Stimulated activated CD8-positive, alpha-beta memory T cell treated with anti-CD3 and anti-CD28 coated beads, Interleukin-4, amount 100 ng/mL, for 1 hour (primary cell): ENCODE data around the gene CHCHD4.
"Not testable (repeated sequence)": the region's sequence is repeated elsewhere in the genome, so short reads cannot be mapped to it uniquely, and the experiment has no call there.

Source experiments
- DNase-seq, 2 donors: peaks; one replicate each; pipeline ENCODE4 v3.0.0-alpha.2; 2020; ENCODE audit warnings: low read depth in 2 of 2, low spot score in 1 of 2

The CHCHD4 gene

DNA sequence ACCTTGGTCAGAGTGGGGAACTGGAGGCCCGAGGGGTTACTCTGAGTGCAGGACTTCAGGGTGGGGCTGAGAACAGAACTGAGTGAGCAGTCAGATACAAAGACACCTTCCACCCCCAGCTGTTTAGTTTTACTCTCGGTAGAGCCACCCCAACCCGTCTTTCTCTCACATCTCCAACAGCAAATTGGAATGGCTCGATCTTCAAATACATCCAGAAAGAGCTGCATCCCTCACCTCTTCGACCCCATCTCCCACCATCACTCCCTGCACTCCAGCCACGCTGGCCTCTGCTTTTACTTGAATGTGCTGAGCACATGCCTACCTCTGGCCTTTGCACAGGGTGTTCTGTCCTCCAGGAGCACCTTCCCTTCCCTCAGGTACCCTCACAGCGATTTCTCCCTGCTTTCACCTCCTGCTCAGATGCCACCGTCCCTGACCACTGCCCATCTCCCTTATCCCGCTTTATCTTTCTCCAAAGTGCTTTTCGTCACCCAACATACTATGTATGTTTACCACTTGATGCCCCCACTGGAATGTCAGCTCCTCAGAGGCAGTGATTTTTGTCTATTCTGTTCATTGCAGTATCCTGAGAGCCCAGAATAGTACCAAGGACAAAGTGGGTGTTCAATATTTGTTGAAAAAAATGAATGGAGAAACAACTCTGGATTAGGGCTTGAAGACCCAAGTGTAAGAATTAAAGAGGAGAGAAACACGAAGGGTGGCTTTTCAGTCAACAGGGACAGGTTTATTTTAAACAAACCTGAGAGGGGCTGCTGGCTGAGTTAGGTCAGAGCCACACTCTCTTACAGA is 4.4 kb downstream of the CHCHD4 start:
- no peak for DNase-seq

DNA sequence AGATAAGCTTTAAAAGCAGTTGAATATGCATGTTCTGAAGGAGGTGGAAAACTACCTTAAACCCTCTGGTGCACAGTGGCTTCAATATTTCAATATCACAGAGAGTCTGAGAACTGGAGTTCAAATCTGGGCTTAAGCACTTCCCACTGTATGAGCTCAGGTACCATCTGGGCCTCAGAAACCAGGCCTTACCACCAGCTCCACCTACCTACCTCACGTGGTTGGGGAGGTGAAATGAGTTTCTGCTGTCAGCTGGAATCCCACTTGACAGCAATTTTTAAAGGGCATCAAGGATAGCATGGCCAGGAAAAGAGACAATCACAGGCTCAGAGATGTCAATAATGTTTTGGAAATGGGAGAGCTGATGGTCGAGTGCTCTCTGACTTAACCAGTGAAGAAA is 5.0 kb downstream of the CHCHD4 start:
- DNase-seq = no peak

DNA sequence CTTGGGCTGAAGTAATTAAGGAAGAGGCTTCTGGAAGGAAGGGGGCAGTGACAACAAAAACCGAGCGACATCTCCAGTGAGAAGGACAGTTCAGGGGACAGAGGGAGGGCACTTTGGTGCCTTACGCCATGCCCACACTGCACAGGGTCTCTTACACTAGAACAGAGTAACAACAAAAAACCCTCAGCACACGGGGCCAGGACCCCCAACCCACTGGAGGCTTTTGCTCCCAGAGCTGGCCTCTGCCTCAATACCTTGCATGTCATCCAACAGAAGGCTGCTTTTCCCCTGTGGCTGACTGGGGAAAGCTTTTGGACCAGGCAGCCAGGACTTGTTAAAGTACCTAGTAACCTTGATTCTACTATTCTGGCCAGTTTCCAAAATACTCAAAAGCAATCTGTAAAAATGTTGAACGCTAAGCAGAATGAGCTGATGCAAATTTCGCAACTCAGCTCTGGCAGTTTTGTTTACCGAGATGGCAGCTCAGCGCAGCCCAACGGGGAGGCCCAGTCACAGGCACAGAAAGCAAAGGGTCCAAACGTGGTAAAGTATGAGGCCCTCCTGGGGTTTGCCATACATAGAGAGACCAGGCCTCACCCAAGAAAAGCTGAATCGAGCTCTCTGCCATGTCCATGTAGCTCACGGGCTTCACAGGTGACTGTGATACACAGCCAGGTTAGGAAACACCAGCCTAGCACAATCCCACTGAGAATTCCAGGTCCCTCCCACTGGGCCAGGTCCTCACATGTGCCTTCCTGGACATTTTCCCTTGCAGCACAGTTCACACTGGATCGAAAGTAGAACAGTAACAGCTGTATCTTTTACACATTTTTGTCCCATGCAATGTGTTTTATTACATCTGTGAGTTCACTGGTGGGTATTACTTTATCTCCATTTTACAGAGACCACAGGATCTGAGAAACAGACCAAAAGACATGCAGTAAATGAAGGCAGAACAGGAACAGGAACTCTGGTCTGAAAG is 6.0 kb downstream of the CHCHD4 start:
- no peak for DNase-seq

DNA sequence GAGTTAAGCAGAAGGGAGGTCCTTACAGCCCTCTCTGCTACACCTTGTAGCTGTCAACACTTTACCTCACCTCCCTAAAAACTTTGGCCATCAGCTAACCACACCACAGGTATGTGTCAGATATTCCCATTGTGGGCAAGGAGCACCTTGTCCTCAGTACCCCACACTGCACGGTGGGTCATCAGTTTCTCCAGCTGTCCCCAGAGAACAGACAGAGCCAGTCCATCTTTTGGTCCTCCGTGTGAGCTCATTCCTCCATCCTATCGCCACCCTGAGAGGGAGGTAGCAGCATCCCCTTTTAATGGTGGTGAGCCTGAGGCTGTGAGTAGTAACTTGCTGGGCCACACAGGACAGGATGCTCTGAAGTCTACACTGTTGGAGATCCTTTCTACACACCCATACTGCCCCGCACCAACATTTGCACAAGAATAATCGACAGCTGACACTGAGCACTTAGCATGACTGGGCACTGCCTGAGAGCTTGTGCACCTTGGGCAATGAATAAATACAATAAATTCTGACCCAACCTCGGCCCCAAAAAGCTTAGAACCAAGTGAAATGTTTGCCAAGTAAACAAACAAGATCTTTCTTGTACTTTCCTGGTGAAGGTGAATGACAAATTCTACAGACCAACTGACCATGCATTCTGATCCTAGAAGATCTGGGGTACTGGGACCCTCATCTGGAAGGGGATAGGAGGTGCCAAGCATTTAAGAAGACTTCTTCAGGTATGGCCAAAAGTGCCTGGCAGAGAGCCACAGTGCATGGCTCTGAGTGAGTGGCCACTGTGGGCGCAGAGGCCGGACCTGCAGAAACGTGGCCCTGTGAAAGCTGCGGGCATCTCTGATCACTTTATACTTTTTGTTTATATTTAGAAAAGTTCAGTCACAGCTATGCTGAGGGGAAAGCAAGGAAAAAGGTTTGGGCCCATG is 6.9 kb downstream of the CHCHD4 start:
- DNase-seq = no peak

DNA sequence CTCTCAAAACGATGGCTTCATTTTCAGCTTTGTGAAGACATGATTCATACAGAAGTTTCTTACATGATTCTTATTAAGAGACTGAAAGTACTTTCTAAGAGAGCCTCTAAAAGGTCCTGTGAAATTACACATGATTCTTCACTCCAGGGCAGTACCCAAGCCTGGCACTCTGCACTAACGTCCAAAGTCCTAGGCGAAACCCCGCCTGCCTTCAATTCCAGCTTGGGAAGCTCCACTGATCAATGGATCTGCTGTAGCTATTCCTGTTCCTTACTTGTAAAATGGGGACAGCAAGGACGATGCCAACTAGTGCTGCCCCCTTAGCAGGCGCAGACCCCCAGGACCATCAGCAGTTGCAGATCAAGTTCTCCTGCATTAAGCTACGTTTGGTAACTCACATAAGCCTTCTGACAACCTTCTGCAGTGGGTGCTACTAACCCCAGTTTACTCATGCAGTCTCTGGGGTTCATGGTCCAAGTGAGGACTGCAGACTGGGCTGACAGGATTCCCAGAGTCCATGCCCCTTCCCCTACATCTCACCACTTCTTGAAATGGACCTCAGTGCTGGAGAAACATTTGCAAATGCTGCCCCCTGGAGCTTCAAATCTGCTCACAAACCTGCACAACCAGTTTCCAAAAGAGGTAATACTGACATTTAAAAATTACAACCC is 10.6 kb downstream of the CHCHD4 start:
- no peak for DNase-seq

DNA sequence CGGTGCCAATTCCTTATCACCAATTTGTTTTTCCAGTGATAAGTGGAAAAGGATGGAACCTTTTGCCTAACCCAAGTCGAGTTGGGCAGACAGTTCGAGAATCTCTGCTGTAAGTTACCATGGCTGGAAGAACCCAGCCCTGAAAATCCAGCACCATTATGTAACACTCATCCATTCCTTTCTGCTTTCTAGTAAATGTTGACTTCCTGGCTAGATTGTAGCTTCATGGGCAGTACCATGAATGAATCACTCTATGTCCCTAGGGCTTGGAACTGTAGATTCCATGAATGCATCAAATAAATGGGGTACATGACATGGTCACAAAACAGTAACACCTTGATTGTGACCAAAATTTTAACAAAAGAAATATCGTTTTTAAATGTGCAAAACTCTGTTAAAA is 14.0 kb downstream of the CHCHD4 start:
- no peak for DNase-seq

DNA sequence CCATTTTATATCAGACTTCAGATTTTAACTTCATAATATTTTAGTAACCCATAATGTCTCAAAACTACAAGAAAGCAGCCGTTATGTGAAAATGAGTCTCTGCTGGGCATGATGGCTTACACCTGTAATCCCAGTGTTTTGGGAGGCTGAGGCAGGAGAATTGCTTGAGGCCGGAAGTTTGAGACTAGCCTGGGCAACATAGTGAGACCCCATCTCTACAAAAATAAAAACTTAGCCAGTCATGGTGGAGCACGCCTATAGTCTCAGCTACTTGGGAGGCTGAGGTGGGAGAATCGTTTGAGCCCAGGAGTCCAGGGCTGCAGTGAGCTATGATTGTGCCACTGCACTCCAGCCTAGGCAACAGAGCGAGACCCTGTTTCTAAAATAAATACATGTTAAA is 14.8 kb downstream of the CHCHD4 start:
- DNase-seq = not testable (repeated sequence)

DNA sequence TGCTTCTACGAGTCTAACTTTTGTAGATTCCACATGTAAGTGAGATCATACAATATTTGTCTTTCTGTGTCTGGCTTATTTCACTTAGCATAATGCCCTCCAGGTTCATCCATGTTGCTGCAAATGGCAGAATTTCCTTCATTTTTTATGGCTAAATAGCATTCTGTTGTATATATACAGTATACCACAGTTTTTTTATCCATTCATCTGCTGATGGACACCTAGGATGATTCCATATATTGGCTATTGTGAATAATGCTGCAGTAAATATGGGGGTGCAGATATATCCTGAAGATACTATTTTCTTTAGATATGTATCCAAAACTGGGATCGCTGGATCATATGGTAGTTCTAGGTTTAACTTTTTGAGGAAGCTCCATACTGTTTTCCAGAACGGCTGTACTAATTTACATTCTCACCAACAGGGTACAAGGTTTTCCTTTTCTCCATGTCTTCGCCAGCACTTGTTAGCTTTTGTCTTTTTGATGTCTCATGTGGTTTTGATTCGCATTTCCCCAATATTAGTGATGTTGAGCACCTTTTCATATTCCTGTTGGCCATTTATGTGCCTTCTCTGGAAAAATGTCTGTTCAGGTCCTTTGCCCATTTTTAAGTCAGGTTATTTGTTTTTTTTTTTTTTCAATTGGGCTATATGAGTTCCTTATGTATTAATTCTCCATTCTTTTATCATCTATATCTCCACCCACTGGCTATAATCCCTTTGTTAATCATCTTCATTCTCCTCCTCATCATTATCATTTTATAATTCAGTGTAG is 26.9 kb downstream of the CHCHD4 start:
- no peak for DNase-seq

DNA sequence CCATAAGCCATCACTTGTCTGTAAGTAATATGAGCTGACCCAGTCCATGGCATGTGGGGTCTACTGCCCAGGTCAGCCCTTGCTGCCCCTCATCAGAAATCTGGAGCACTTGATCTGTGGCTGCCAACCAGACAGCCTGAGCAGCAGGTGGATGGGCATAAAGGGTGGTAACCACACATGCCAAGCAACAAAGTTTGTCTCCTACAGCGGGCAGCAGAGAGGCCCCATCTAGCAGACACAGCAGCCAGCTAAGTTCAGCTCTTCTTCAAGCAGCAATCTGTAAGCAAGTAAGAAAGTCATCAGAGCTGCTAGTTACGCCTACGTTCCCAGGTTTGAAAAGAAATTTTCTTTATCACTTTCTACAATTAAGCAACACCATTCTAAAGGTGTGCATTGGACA is 27.9 kb downstream of the CHCHD4 start:
- DNase-seq = no peak

DNA sequence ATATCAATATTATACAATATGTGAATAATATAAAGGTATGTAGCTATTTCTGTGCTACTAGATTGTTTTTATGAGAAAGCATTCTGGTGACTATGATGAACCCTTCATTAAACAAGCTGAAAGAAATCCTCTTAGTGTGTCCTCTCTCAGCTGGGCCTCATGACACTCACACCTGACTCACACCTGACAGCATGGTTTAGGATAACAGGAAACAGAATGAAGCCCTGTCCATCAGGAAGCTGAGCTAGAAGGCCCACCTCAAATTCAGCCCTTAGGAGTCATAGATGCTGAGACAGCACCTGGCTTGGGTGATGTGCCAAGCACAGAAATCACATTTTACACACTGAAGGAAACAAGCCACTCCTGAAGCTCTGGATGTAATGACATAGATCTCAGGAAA is 30.8 kb downstream of the CHCHD4 start:
- DNase-seq = no peak

DNA sequence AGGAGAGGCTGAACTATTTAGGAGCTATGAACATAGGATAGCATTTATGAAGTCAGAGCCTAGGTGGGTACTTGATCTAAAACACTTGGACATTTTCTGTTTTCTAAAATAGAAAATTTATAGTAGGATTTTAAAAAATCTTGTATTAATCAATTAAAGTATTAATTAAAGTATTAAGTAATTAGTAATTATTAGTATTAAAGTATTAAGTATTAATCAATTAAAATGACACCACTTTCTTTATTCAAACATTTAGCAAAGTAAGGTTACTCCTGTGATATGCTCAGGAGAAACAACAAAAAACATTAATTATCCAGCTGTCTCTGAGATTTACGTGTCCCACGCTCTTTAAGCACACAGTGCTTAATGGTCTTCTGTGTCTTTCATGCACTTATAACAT is 32.2 kb downstream of the CHCHD4 start:
- DNase-seq = no peak

DNA sequence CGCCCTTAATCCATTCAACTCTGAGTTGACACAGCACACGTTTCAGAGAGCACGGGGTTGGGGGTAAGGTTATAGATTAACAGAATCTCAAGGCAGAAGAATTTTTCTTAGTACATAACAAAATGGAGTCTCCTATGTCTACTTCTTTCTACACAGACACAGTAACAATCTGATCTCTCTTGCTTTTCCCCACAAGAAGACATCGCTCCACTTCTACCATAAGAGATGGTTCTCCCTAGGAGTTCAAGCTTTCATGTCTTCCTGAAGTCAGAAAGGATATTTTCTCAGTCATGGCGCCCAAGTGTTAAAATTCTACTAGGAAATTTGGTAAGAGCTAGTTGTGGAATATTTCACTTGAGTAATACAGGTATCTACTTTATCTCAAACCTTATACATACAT is 32.7 kb downstream of the CHCHD4 start:
- DNase-seq = not testable (repeated sequence)

DNA sequence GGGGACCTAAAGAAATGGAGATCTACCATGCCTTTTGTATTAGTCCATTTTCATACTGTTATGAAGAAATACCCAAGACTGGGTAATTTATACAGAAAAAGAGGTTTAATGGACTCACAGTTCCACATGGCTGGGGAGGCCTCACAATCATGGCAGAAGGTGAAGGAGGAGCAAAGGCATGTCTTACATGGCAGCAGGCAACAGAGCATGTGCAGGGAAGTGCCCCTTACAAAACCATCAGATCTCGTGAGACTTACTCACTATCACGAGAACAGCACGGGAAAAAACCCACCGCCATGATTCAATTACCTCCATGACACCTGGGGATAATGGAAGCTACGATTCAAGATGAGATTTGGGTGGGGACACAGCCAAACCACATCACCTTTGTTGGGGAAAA is 37.2 kb downstream of the CHCHD4 start:
- DNase-seq = not testable (repeated sequence)

DNA sequence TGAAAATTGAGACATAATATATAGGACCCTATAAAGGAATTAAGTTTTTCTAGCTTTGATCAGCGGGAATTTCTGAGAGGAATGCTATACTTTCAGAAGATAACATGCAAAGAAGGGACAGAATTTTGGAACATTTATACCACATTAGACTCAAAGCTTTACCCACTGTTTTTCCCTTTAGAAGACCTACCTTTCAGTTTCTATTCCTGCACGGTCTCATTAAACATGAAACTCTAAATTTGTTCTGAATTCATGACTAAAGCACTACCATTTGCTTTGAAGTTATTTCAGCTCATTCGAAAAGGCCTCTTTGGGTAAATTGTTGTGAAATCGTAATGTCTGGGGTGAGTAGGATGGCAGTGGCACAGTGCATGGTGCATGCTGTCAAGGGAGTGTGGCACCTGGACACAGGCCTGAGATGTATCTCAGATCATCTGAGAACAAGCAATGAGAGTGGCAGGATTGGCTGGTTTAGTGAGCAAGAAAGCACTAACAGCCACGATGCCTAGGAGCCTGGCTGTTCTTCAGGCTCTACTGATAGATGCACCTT is 42.5 kb downstream of the CHCHD4 start:
- DNase-seq = no peak

DNA sequence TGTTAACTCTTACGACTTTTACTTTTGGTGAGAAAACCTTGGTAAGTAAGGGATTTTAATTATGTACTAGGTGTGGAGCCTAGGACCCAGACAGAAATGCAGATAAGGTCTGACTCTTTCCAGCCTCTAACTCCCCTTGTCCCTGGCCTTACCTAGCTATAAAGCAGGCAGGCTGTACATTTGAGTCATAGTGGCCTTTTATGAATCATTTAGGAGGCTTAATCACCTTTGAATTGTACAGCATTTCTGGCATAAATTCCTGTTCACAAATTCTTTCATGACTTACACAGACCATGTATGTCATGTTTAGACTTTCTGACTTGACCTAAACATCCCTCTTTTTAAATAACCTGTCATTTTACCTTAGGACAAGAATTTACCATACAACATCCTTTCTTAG is 47.4 kb downstream of the CHCHD4 start:
- no peak for DNase-seq

DNA sequence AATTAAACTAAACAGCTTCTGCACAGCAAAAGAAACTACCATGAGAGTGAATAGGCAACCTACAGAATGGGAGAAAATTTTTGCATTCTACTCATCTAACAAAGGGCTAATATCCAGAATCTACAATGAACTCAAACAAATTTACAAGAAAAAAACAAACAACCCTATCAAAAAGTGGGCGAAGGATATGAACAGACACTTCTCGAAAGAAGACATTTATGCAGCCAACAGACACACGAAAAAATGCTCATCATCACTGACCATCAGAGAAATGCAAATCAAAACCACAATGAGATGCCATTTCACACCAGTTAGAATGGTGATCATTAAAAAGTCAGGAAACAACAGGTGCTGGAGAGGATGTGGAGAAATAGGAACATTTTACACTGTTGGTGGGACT is 49.4 kb downstream of the CHCHD4 start:
- DNase-seq = not testable (repeated sequence)

DNA sequence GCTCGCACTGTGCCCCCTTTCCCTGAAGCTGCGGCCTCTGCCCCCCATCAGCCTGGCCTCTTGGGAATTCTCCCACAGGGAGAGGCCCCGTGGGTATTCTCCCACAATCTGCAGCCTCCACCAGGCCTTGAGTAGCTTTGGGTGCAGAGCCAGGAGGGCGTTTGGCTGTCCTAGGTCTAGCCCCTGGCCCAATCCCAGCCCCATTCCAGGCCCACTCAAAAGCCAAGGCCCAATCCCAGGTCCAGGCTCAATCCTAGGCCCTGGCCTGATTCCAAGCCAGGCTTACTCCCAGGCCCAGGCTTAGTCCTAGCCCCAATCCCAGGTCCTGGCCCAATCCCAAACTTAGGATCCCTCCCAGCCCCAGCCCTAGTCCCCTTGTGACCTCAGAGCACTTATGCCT is 59.8 kb downstream of the CHCHD4 start:
- no peak for DNase-seq

DNA sequence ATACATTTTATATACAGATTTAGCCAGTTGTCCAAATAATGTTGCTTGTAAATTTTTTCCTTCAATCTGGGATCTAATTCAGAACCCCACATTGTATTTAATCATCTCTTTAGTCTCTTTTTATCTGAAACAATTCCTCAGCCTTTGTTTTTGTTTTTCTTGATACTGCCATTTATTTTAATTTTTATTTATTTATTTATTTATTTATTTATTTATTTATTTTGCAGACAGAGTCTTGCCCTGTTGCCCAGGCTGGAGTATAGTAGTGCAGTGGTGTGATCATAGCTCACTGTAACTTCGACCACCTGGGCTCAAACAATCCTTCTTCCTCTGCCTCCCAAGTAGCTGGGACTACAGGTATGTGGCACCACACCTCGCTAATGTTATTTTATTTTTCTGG is 61.5 kb downstream of the CHCHD4 start:
- DNase-seq = no peak
